Left renal pelvis (tissue), 4 donors: ENCODE data around the gene KANSL1L. TPM values are rescaled to one million over a fixed set of nuclear protein-coding genes. Genes with fewer than 3 reads are reported as not detected.
A peak's percentile ranks its signal among the peaks of the same experiment; 100 is the strongest.

Experiments used
- DNase-seq, 4 donors: peaks; one replicate each; pipeline ENCODE4 v3.0.0-alpha.2; 2013; ENCODE audit warnings: low read depth in 4 of 4, low spot score in 3 of 4
- polyA plus RNA-seq, 4 donors: library from polyadenylated mRNA; unstranded; fragments of 120-200 nt; gene quantifications; one replicate each; pipeline ENCODE4 v1.2.1, GENCODE V29; 2013; ENCODE audit not compliant: insufficient read length in 4 of 4

The KANSL1L gene
- polyA plus RNA-seq, 4 donors: 29.0 to 72.1 (median 53.6) TPM

GRCh38 chr2:210003359-210003758, 167.8 kb downstream of the KANSL1L start:
- no peak for DNase-seq

- peak; percentile 81 to 85 (median 82) for DNase-seq
These were observed 168.8 kb downstream of the KANSL1L start, which contains the start of gene RPE for GRCh38 chr2:210002158-210003157. RPE (plus strand) TSS chr2:210002638; CDS start chr2:210002662, 24 bp downstream.

- DNase-seq: no peak
These were observed 170.5 kb downstream of the KANSL1L start for GRCh38 chr2:210000464-210001324.

- no peak for DNase-seq
These were observed 172.6 kb downstream of the KANSL1L start for GRCh38 chr2:209998596-209998995.

- no peak for DNase-seq
These were observed 177.2 kb downstream of the KANSL1L start for GRCh38 chr2:209993968-209994367.

- no peak for DNase-seq
These were observed 180.4 kb downstream of the KANSL1L start for GRCh38 chr2:209990838-209991237.

- DNase-seq: no peak
These were observed 183.2 kb downstream of the KANSL1L start for GRCh38 chr2:209988010-209988409.

- DNase-seq: no peak
These were observed 184.8 kb downstream of the KANSL1L start for GRCh38 chr2:209986415-209986814.

GRCh38 chr2:209985874-209986273, 185.3 kb downstream of the KANSL1L start:
- DNase-seq: no peak

- no peak for DNase-seq
These were observed 186.9 kb downstream of the KANSL1L start for GRCh38 chr2:209984291-209984690.

- DNase-seq: no peak
These were observed 193.6 kb downstream of the KANSL1L start for GRCh38 chr2:209977386-209978239.

- DNase-seq: no peak
These were observed 194.4 kb downstream of the KANSL1L start for GRCh38 chr2:209976698-209977385.

GRCh38 chr2:209974576-209974975, 196.6 kb downstream of the KANSL1L start:
- DNase-seq: no peak

GRCh38 chr2:209973328-209973727, 197.9 kb downstream of the KANSL1L start:
- DNase-seq: no peak

Other genes with a start within 250 kb of the KANSL1L start
- gene RPE, start 168.8 kb downstream of the KANSL1L start, polyA plus RNA-seq: 10 to 100 TPM; 45.2 to 66.3 (median 62.6) TPM
- 10 to 100 TPM in 3 of 4 donors, 1 to 10 TPM in 1; 2.3 to 24.0 (median 18.1) TPM for gene ACADL, start 54.0 kb upstream of the KANSL1L start, polyA plus RNA-seq
- 1 to 10 TPM in 1 of 4 donors, not detected in 3; 1.2 TPM for gene MYL1, start 143.8 kb upstream of the KANSL1L start, polyA plus RNA-seq